ENCODE results near the gene TMEM163. TPM values are rescaled to one million over a fixed set of nuclear protein-coding genes. Genes with fewer than 3 reads are reported as not detected.

The TMEM163 gene
- total RNA-seq, 1 experiment from 2014 or later: 0.12 TPM

DNA sequence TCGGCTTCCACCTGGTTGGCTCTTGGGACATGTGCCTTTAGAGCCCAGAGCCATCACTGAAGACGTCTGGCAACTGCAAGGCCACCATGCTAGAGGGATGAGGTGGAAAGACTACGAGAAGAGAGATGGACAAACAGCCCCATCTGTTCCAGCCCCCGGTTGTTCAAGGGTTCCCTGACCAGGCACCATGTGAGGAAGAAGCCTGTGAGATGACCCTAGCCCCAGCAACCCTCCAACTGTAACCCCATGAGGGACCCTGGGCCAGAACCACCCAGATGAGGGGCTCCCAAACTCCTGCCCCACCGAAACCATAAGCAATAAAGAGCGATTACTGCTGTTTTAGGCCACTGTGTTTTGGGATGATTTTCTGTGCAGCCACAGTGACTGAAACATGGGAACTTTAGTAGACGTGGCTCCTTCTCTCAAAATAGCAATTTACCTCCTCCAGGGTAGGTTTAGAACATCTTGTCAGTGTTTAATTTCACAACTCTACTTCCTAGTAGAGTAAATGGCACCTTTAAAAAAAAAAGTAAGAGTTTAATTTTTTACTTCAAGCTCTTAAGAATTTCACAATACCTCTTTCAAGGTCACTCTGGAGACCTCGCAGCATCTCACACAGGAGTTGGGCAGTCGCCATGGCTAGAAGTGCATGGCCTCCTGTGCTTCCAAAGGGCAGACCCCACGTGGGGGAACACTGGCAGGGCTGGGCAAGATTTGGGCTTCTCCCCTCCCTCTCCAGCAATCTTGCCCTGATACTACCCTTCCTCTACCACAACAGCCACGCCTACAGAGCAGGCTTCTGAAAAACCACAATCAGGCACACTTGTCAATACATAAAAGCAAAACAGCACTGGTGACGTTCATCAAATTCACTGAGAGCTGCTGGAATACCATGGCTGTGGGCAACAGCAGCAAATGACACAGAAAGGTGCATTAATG lies 48.8 kb downstream of the TMEM163 start:
- H4K20me1 ChIP-seq (ENCODE audit: insufficient read depth): no peaks in the 10 kb centered on the region
- H3K9me3 ChIP-seq (ENCODE audit: control insufficient read depth in 1 of 2, insufficient read depth in 1 of 2, low read depth in 1 of 2, low read length in 2 of 2): no peaks in the 10 kb centered on the region
- H3K4me2 ChIP-seq (ENCODE audit: low read length): no peak overlapping the region
- no peaks in the 10 kb centered on the region for H3K79me2 ChIP-seq (ENCODE audit: insufficient read depth, low read length)
- no TSS peak for BruUV-seq (replicated peaks)
- no peak overlapping the region for H3K27ac ChIP-seq (ENCODE audit: low read depth, low read length)
- ChIA-PET CTCF (no interaction called here), POLR2A (no interaction called here), RAD21 (ENCODE audit: low non-redundant PET in 1 of 2, low total read pairs in 2 of 2, uncharacterized antibody in 2 of 2, unreplicated experiment in 2 of 2) (no interaction called here)
- DNase-seq (ENCODE audit: low read depth, low spot score) (no peak), ATAC-seq (no peak)
- intact Hi-C loops (cut with micrococcal nuclease): no loop called here
- no peaks in the 10 kb centered on the region for H3K36me3 ChIP-seq (ENCODE audit: control insufficient read depth in 1 of 2, insufficient read depth in 2 of 2, low read length in 2 of 2)
- H3K4me3 ChIP-seq (replicated peaks in 1 of 2; ENCODE audit: low read depth in 1 of 2, low read length in 2 of 2): no peak overlapping the region
- no peaks in the 10 kb centered on the region for H3K4me1 ChIP-seq (ENCODE audit: control insufficient read depth in 1 of 2, insufficient read depth in 2 of 2, low read length in 2 of 2)
- no peak overlapping the region for H2AFZ ChIP-seq (ENCODE audit: low read depth, low read length, poor library complexity, severe bottlenecking)
- H3K9ac ChIP-seq (ENCODE audit: low read length): no peak overlapping the region
- H3K27me3 ChIP-seq (ENCODE audit: insufficient read depth, low read length): peaks cover 36% of the 10 kb centered on the region
- no peaks in the 10 kb centered on the region for H3K9me2 ChIP-seq (ENCODE audit: insufficient read depth)
- TF ChIP-seq EZH2 (IDR thresholded peaks at IDR 0.05): no peak
- TF ChIP-seq CEBPB (IDR thresholded peaks at IDR 0.05; ENCODE audit: low read depth): no peak
- no peak for TF ChIP-seq RAD21 (IDR thresholded peaks at IDR 0.05; ENCODE audit: low read depth)
- TF ChIP-seq, protein P1, sequence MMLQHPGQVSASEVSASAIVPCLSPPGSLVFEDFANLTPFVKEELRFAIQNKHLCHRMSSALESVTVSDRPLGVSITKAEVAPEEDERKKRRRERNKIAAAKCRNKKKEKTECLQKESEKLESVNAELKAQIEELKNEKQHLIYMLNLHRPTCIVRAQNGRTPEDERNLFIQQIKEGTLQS (IDR thresholded peaks at IDR 0.05): no peak
- TF ChIP-seq, protein P2, sequence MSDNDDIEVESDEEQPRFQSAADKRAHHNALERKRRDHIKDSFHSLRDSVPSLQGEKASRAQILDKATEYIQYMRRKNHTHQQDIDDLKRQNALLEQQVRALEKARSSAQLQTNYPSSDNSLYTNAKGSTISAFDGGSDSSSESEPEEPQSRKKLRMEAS (IDR thresholded peaks at IDR 0.05): no peak
- no peak for TF ChIP-seq SRF (IDR thresholded peaks at IDR 0.05; ENCODE audit: low read depth)
- TF ChIP-seq SIN3A (IDR thresholded peaks at IDR 0.05; ENCODE audit: low read depth): no peak
- no peak for TF ChIP-seq ZFX (IDR thresholded peaks at IDR 0.05)
- TF ChIP-seq SP1 (IDR thresholded peaks at IDR 0.05; ENCODE audit: low read depth): no peak
- TF ChIP-seq POLR2AphosphoS5 (IDR thresholded peaks at IDR 0.05; ENCODE audit: low read depth, low read length): no peak
- TF ChIP-seq JUND (IDR thresholded peaks at IDR 0.05): no peak
- no peak for TF ChIP-seq FOSL1 (IDR thresholded peaks at IDR 0.05; ENCODE audit: low read depth)
- no peak for TF ChIP-seq ZNF274 (IDR thresholded peaks at IDR 0.05; ENCODE audit: low read depth, low read length)
- no peak for TF ChIP-seq TCF7L2 (IDR thresholded peaks at IDR 0.05; ENCODE audit: borderline replicate concordance, extremely low read depth, insufficient read depth, insufficient read length)
- no peak for TF ChIP-seq EZH2phosphoT487 (IDR thresholded peaks at IDR 0.05; ENCODE audit: borderline replicate concordance)
- no peak for TF ChIP-seq YY1 (IDR thresholded peaks at IDR 0.05; ENCODE audit: extremely low read depth, insufficient replicate concordance, low read depth, low read length)
- no peak for TF ChIP-seq EGR1 (IDR thresholded peaks at IDR 0.05; ENCODE audit: low read depth)
- TF ChIP-seq, protein P3, sequence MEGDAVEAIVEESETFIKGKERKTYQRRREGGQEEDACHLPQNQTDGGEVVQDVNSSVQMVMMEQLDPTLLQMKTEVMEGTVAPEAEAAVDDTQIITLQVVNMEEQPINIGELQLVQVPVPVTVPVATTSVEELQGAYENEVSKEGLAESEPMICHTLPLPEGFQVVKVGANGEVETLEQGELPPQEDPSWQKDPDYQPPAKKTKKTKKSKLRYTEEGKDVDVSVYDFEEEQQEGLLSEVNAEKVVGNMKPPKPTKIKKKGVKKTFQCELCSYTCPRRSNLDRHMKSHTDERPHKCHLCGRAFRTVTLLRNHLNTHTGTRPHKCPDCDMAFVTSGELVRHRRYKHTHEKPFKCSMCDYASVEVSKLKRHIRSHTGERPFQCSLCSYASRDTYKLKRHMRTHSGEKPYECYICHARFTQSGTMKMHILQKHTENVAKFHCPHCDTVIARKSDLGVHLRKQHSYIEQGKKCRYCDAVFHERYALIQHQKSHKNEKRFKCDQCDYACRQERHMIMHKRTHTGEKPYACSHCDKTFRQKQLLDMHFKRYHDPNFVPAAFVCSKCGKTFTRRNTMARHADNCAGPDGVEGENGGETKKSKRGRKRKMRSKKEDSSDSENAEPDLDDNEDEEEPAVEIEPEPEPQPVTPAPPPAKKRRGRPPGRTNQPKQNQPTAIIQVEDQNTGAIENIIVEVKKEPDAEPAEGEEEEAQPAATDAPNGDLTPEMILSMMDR (IDR thresholded peaks at IDR 0.05 in 2 of 3, conservative IDR thresholded peaks at IDR 0.05 in 1 of 3; ENCODE audit: borderline replicate concordance in 1 of 3, insufficient read depth in 1 of 3, low read depth in 2 of 3, low read length in 2 of 3): no peak
- TF ChIP-seq, protein P4, sequence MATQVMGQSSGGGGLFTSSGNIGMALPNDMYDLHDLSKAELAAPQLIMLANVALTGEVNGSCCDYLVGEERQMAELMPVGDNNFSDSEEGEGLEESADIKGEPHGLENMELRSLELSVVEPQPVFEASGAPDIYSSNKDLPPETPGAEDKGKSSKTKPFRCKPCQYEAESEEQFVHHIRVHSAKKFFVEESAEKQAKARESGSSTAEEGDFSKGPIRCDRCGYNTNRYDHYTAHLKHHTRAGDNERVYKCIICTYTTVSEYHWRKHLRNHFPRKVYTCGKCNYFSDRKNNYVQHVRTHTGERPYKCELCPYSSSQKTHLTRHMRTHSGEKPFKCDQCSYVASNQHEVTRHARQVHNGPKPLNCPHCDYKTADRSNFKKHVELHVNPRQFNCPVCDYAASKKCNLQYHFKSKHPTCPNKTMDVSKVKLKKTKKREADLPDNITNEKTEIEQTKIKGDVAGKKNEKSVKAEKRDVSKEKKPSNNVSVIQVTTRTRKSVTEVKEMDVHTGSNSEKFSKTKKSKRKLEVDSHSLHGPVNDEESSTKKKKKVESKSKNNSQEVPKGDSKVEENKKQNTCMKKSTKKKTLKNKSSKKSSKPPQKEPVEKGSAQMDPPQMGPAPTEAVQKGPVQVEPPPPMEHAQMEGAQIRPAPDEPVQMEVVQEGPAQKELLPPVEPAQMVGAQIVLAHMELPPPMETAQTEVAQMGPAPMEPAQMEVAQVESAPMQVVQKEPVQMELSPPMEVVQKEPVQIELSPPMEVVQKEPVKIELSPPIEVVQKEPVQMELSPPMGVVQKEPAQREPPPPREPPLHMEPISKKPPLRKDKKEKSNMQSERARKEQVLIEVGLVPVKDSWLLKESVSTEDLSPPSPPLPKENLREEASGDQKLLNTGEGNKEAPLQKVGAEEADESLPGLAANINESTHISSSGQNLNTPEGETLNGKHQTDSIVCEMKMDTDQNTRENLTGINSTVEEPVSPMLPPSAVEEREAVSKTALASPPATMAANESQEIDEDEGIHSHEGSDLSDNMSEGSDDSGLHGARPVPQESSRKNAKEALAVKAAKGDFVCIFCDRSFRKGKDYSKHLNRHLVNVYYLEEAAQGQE (IDR thresholded peaks at IDR 0.05; ENCODE audit: low read depth): no peak
- no peak for TF ChIP-seq ELF1 (IDR thresholded peaks at IDR 0.05; ENCODE audit: borderline replicate concordance, low read depth)

All from HCT116 (cell line).